Loucy (cell line): ENCODE results near the gene RAB6A.
A peak's percentile ranks its signal among the peaks of the same experiment; 100 is the strongest.

ENCODE experiments used
- H2AFZ ChIP-seq: fragments of 200-600 bp; sonication (generic); 2 replicates; pipeline ENCODE4 v1.6.0; 2016; ENCODE audit warnings: antibody characterized with exemption, mild to moderate bottlenecking, low read length, moderate library complexity
- H3F3A ChIP-seq: fragments of 200-600 bp; 2 replicates; pipeline ENCODE4 v1.6.0; 2016; ENCODE audit warnings: antibody characterized with exemption, low read depth, mild to moderate bottlenecking
- H3K27me3 ChIP-seq: fragments of 200-600 bp; sonication (generic); 2 replicates; pipeline ENCODE4 v1.6.1; 2014; ENCODE audit warnings: low read length, mild to moderate bottlenecking; ENCODE audit not compliant: insufficient read depth, poor library complexity, severe bottlenecking
- H3K36me3 ChIP-seq: fragments of 200-600 bp; sonication (generic); 2 replicates; pipeline ENCODE4 v1.6.1; 2016; ENCODE audit warnings: low read length; ENCODE audit not compliant: insufficient read depth
- H3K4me1 ChIP-seq: fragments of 200-600 bp; sonication (generic); 2 replicates; pipeline ENCODE4 v1.5.1; 2014; ENCODE audit warnings: low read length, mild to moderate bottlenecking; ENCODE audit not compliant: insufficient read depth, poor library complexity, severe bottlenecking
- H3K4me2 ChIP-seq: fragments of 200-600 bp; sonication (generic); 2 replicates; pipeline ENCODE4 v1.6.0; 2014; ENCODE audit warnings: antibody characterized with exemption, low read length, low read depth, mild to moderate bottlenecking; ENCODE audit not compliant: poor library complexity, severe bottlenecking
- H3K4me3 ChIP-seq: fragments of 200-600 bp; sonication (generic); 2 replicates; pipeline ENCODE4 v1.5.1; 2014; ENCODE audit warnings: low read length, mild to moderate bottlenecking, mixed read lengths; ENCODE audit not compliant: poor library complexity, severe bottlenecking
- H3K79me2 ChIP-seq: fragments of 200-600 bp; sonication (generic); 2 replicates; pipeline ENCODE4 v1.6.1; 2014; ENCODE audit warnings: low read length; ENCODE audit not compliant: insufficient read depth
- H3K9ac ChIP-seq: fragments of 200-600 bp; sonication (generic); 2 replicates; pipeline ENCODE4 v1.6.0; 2014; ENCODE audit warnings: mild to moderate bottlenecking, low read depth, low read length, moderate library complexity; ENCODE audit not compliant: poor library complexity, severe bottlenecking
- H3K9me2 ChIP-seq: fragments of 200-600 bp; sonication (generic); replicated peaks from 2 replicates; pipeline ENCODE4 v1.6.1; 2016; ENCODE audit warnings: low read depth, low read length, mixed read lengths
- H3K9me3 ChIP-seq: fragments of 200-600 bp; sonication (generic); 2 replicates; pipeline ENCODE4 v1.6.1; 2014; ENCODE audit warnings: mild to moderate bottlenecking, antibody characterized with exemption, low read length, low read depth; ENCODE audit not compliant: insufficient read depth
- H4K20me1 ChIP-seq: fragments of 200-600 bp; sonication (generic); 2 replicates; pipeline ENCODE4 v1.6.0; 2014; ENCODE audit warnings: antibody characterized with exemption, low read length, mild to moderate bottlenecking; ENCODE audit not compliant: insufficient read depth, poor library complexity, severe bottlenecking
- EZH2phosphoT487 ChIP-seq: fragments of 200-600 bp; IDR thresholded peaks from 2 replicates; pipeline ENCODE4 v1.6.1; 2018; ENCODE audit warnings: antibody characterized with exemption, mild to moderate bottlenecking, moderate library complexity, borderline replicate concordance
- TF ChIP-seq, protein P1 (sequence below): fragments of 200-600 bp; sonication (generic); conservative IDR thresholded peaks from 2 replicates; pipeline ENCODE4 v1.5.1; 2014; ENCODE audit warnings: mild to moderate bottlenecking, antibody characterized with exemption, low read length

The RAB6A gene

DNA sequence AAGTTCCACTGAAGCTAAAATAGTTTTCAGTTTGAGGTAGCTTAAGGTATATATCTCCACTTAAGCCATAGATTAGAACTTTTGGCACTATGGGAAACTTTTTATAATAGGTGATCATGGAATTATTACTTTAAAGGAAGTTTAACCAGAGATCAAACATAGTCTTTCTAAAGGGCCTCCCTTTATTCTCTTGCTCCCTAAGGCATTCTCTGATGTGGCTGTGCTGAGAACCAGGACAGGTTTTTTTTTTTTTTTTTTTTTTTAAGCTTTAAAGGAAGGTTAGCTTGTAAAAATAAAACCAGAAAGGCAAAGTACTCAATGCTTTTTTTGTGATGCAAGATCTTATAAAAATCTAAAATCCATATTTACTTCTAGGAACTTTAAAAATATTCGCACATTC is 23.9 kb upstream of the RAB6A start:
- Histone ChIP-seq H3K9ac (peak overlapping the region; percentile 14), H3K9me3 (no peaks in the 10 kb centered on the region), H3K9me2 (no peaks in the 10 kb centered on the region), H3K4me3 (no peak overlapping the region), H3K27me3 (no peaks in the 10 kb centered on the region), H3K4me1 (peaks cover 24% of the 10 kb centered on the region), H3K36me3 (no peaks in the 10 kb centered on the region), H3F3A (no peaks in the 10 kb centered on the region), H4K20me1 (no peaks in the 10 kb centered on the region), H3K4me2 (no peak overlapping the region), H2AFZ (no peak overlapping the region), H3K79me2 (peaks cover 21% of the 10 kb centered on the region)
- no peak for TF ChIP-seq EZH2phosphoT487
- TF ChIP-seq, protein P1, sequence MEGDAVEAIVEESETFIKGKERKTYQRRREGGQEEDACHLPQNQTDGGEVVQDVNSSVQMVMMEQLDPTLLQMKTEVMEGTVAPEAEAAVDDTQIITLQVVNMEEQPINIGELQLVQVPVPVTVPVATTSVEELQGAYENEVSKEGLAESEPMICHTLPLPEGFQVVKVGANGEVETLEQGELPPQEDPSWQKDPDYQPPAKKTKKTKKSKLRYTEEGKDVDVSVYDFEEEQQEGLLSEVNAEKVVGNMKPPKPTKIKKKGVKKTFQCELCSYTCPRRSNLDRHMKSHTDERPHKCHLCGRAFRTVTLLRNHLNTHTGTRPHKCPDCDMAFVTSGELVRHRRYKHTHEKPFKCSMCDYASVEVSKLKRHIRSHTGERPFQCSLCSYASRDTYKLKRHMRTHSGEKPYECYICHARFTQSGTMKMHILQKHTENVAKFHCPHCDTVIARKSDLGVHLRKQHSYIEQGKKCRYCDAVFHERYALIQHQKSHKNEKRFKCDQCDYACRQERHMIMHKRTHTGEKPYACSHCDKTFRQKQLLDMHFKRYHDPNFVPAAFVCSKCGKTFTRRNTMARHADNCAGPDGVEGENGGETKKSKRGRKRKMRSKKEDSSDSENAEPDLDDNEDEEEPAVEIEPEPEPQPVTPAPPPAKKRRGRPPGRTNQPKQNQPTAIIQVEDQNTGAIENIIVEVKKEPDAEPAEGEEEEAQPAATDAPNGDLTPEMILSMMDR = no peak

DNA sequence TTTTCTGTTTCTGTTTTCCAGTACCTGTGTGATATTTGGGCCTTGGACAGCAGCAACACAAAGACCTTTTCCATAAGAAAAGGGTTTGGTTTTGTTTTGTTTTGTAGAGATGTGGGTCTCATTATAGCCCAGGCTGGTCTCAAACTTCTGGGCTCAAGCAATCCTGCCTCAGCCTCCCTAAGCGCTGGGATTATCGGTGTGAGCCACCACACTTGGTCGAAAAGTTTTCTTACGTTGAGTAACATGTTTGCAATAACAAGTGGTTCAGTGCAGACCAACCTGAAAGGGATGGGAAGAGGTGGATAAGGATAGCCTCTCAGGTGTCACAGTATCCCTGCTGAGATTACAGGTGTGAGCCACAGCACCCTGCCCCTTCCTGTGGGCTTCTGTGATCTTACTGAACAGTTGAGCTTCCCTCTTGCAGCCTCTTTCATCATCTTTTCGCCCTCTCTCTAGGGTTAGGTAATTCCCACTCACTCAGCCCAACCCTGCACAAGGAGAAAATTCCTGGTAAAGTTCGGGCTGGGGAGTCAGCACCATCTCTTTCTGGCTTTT is 23.3 kb upstream of the RAB6A start:
- no peak overlapping the region for H3K9ac ChIP-seq
- no peaks in the 10 kb centered on the region for H3F3A ChIP-seq
- no peak overlapping the region for H3K4me3 ChIP-seq
- H3K4me1 ChIP-seq = peaks cover 22% of the 10 kb centered on the region
- H3K36me3 ChIP-seq = no peaks in the 10 kb centered on the region
- no peaks in the 10 kb centered on the region for H4K20me1 ChIP-seq
- H3K9me3 ChIP-seq = no peaks in the 10 kb centered on the region
- no peak overlapping the region for H3K4me2 ChIP-seq
- H3K27me3 ChIP-seq = no peaks in the 10 kb centered on the region
- no peak overlapping the region for H2AFZ ChIP-seq
- TF ChIP-seq, protein P1 = no peak
- no peak for TF ChIP-seq EZH2phosphoT487
- H3K9me2 ChIP-seq = no peaks in the 10 kb centered on the region
- H3K79me2 ChIP-seq = peaks cover 16% of the 10 kb centered on the region

DNA sequence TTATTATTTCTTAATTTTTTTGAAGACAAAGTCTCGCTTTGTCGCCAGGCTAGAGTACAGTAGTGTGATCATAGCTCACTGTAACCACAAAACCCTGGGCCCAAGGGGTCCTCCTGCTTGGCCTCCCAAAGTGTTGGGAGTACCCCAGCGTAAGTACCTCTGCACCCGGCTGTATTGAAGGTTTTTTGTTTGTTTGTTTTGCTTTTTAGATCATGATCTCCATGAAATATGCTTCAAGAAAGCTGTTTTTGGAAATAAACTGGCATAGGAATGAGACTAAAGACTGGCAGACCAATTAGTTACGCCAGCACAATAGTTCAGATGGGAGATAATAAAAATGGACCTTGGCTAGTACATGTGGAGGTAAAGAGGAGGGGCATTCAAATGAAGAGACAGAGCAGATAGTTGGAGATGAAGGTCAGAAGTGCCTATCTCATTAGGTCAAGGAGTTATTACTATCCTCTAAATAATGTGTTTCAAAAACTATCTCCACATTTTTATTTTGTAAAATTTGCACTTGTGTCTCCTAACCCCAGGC is 22.7 kb upstream of the RAB6A start:
- H3K4me1 ChIP-seq = peaks cover 22% of the 10 kb centered on the region
- no peak overlapping the region for H3K4me3 ChIP-seq
- no peaks in the 10 kb centered on the region for H3K36me3 ChIP-seq
- no peak overlapping the region for H2AFZ ChIP-seq
- H3K4me2 ChIP-seq = no peak overlapping the region
- H3K9me3 ChIP-seq = no peaks in the 10 kb centered on the region
- H3K27me3 ChIP-seq = no peaks in the 10 kb centered on the region
- H4K20me1 ChIP-seq = no peaks in the 10 kb centered on the region
- H3F3A ChIP-seq = no peaks in the 10 kb centered on the region
- TF ChIP-seq, protein P1 = no peak
- no peak for TF ChIP-seq EZH2phosphoT487
- H3K79me2 ChIP-seq = peaks cover 10% of the 10 kb centered on the region
- no peak overlapping the region for H3K9ac ChIP-seq
- H3K9me2 ChIP-seq = no peaks in the 10 kb centered on the region
